Hepatic stellate cell (primary cell): ENCODE results near the gene PIGH.
"Not testable (repeated sequence)": the region's sequence is repeated elsewhere in the genome, so short reads cannot be mapped to it uniquely, and the experiment has no call there.

Source experiments
- DNase-seq: peaks from one replicate; pipeline ENCODE4 v3.0.0; 2011; ENCODE audit warnings: low spot score

Gene PIGH

DNA sequence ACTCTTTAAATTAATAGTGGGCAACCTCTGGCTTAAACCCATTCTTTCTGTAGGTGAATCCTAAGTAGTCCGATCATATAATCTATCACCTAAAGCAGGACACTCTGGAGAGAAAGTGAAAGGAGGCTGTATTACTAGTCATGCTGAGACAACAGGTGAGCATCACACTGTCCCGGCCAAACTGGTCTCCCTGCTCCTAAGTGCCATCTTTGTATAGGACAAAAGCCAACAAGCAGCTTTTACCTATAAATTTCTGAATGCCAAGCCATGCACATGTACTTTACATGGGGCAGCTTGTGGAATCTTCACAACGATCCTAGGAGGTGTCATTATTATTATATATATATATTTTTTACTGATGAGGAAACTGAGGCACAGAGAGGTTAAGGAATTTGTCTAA lies 48.9 kb downstream of the PIGH start:
- no peak for DNase-seq

- DNase-seq = no peak
Observed at GRCh38 chr14:67549734-67550133, 50.3 kb downstream of the PIGH start.

DNA sequence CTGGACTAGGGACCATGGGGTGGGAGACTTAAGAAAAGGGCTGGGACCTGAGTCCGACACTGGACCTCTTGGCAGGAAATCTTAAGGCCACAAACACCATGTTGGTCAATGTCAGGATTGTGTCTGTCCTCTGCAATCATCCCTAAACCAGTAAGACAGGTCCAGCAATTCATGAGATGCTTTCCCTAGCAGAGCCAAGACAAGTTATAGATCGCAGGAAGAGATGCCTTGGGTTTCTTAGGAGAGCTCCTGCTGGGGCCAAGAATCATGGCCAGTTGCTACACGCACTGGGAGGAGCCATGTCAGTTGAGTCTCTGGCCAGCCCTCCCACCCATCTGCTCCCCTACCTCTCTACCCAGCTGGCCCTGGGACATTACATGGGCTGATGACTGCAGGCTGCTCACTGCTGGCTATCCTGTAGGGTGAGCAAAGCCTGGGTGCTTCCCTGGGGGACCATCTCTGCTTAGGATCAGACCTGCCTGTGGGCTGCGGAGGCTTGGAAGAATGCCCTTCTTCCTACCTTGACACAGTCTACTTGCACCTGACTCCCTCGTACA lies 52.8 kb downstream of the PIGH start:
- DNase-seq = no peak

- DNase-seq = no peak
Observed at GRCh38 chr14:67544590-67544989, 55.5 kb downstream of the PIGH start.

- DNase-seq = not testable (repeated sequence)
Observed at GRCh38 chr14:67542620-67543019, 57.4 kb downstream of the PIGH start.

GRCh38 chr14:67541448-67542387 lies 58.4 kb downstream of the PIGH start:
- no peak for DNase-seq
